Measurements from ENCODE around the gene CCDC50. TPM values are rescaled to one million over a fixed set of nuclear protein-coding genes. Genes with fewer than 3 reads are reported as not detected.

The CCDC50 gene
- total RNA-seq, 2 donors from 2014 or later: 56.0 to 84.7 TPM

DNA sequence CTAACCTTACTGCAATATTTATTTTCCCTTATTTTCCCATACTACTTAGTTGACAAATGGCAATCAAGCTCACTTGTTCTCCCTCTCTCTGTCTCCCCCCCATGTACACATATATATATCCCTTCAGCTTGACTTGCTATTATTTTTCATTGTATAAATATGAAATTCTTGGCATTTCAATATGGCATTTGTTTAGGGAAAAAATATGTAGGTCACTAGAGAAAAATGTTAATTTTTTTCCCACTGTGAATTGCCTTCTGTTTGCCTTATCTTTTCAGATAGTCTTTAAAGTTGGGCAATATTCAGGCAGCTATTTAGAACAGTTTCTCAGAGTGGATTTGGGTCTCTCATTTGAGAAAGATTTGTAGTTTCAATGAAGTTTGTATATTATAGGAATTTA lies 64.0 kb downstream of the CCDC50 start:
- no peak for TF ChIP-seq CTCF (IDR thresholded peaks at IDR 0.05)
- no peak for TF ChIP-seq POLR2AphosphoS5 (IDR thresholded peaks at IDR 0.05)
- TF ChIP-seq POLR2A (IDR thresholded peaks at IDR 0.05): no peak
- Histone ChIP-seq H3K4me1 (replicated peaks) (no peaks in the 10 kb centered on the region), H3K27me3 (replicated peaks; ENCODE audit: insufficient read depth) (no peaks in the 10 kb centered on the region), H3K27ac (no peak overlapping the region), H3K4me3 (no peak overlapping the region), H3K9me3 (no peaks in the 10 kb centered on the region), H3K36me3 (no peaks in the 10 kb centered on the region)
- no peak for DNase-seq (ENCODE audit: low spot score)
- intact Hi-C loops (cut with DNase I): loop anchor here (5.0 kb wide), 1 partner anchor 146 kb away; no protein-coding TSS in a partner anchor

DNA sequence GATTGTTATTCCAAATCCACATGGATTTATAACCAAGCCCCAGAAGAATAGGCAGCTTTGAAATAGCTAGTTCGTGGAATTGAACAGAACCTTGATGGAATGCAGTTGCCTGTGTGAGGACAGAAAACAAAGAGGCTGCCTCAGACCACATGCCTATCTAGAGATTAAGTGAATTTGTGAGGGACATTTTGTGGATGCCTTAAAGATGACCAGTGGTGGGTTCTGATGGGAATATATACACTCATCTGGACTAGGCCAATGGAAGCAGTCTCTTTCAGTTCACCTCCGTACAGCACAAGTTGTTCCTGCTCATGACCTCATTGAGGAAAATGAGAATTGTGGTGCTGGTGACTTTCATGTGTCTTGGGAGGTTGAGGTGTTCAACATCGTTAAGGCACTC lies 68.6 kb downstream of the CCDC50 start:
- intact Hi-C loops (cut with DNase I): no loop called here
- H3K27me3 ChIP-seq (replicated peaks; ENCODE audit: insufficient read depth): no peaks in the 10 kb centered on the region
- H3K4me1 ChIP-seq (replicated peaks): no peaks in the 10 kb centered on the region

GRCh38 chr3:191398607-191399006 lies 69.4 kb downstream of the CCDC50 start:
- Histone ChIP-seq H3K36me3 (no peaks in the 10 kb centered on the region), H3K9me3 (no peaks in the 10 kb centered on the region), H3K27me3 (replicated peaks; ENCODE audit: insufficient read depth) (no peaks in the 10 kb centered on the region), H3K27ac (no peak overlapping the region), H3K4me3 (no peak overlapping the region), H3K4me1 (replicated peaks) (no peaks in the 10 kb centered on the region)
- WGBS: 94% methylated on average over 1 of the region's 1 CpG
- DNase-seq (ENCODE audit: low spot score): no peak
- intact Hi-C loops (cut with DNase I): no loop called here
- TF ChIP-seq POLR2AphosphoS5 (IDR thresholded peaks at IDR 0.05) (no peak), CTCF (IDR thresholded peaks at IDR 0.05) (no peak), POLR2A (IDR thresholded peaks at IDR 0.05) (no peak)

More for the DNA sequence above, 68.6 kb downstream of the CCDC50 start:
- DNase-seq (ENCODE audit: low spot score): no peak
- TF ChIP-seq POLR2A (IDR thresholded peaks at IDR 0.05) (no peak), POLR2AphosphoS5 (IDR thresholded peaks at IDR 0.05) (no peak), CTCF (IDR thresholded peaks at IDR 0.05) (no peak)
- no peak overlapping the region for H3K27ac ChIP-seq
- no peaks in the 10 kb centered on the region for H3K9me3 ChIP-seq
- no peaks in the 10 kb centered on the region for H3K36me3 ChIP-seq
- H3K4me3 ChIP-seq: no peak overlapping the region
- WGBS: 84% methylated on average over 3 of the region's 3 CpGs

DNA sequence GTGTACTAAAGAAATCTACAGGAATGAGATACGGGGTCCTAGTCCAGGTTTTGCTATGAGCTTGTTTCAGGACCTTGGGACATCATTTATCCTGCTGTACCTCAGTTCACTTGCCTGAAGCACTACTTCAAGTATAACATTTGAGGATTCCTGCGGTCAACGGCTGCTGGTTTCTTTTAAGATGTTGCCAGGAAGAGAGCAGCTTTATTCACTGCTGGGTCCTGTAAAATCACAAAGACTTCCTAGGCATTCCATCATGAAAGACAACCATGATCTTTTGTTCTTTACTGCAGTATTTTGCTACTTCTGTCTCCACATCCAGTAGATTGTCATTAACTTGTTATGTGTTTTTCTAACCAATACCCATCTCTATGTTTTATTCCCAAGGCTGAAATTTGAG lies 70.7 kb downstream of the CCDC50 start:
- H3K36me3 ChIP-seq: no peaks in the 10 kb centered on the region
- H3K9me3 ChIP-seq: no peaks in the 10 kb centered on the region
- no peaks in the 10 kb centered on the region for H3K27me3 ChIP-seq (replicated peaks; ENCODE audit: insufficient read depth)
- intact Hi-C loops (cut with DNase I): no loop called here
- DNase-seq (ENCODE audit: low spot score): no peak
- no peak overlapping the region for H3K4me3 ChIP-seq
- TF ChIP-seq POLR2AphosphoS5 (IDR thresholded peaks at IDR 0.05): no peak
- 64% methylated on average over 3 of the region's 3 CpGs for WGBS
- no peaks in the 10 kb centered on the region for H3K4me1 ChIP-seq (replicated peaks)
- H3K27ac ChIP-seq: no peak overlapping the region

DNA sequence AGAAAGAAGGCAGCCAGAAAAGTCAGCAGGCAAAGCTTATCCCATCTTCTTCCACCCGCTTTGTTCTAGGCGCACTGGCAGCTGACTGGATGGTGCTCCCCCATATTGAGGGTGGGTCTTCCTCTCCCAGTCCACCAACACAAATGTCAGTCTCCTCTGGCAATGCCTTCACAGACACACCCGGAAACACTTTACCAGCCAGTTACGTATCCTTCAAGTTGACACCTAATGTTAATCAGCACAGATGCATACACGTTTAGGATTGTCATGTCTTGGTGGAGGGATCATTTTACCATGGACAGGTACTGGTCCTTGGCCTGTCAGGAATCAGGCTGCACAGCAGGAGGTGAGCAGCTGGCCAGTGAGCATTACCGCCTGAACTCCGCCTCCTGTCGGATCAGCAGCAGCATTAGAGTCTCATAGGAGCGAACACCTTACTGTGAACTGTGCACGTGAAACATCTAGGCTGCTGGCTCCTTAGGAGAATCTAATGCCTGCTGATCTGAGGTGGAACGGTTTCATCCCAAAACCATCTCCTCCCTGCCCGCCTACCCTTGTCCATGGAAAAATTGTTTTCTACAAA lies 72.7 kb downstream of the CCDC50 start:
- TF ChIP-seq CTCF (IDR thresholded peaks at IDR 0.05): no peak
- no peak for TF ChIP-seq POLR2A (IDR thresholded peaks at IDR 0.05)
- Histone ChIP-seq H3K36me3 (no peaks in the 10 kb centered on the region), H3K27ac (no peak overlapping the region), H3K4me3 (no peak overlapping the region), H3K9me3 (no peaks in the 10 kb centered on the region), H3K4me1 (replicated peaks) (no peaks in the 10 kb centered on the region), H3K27me3 (replicated peaks; ENCODE audit: insufficient read depth) (no peaks in the 10 kb centered on the region)
- no peak for DNase-seq (ENCODE audit: low spot score)
- intact Hi-C loops (cut with DNase I): no loop called here
- 84% methylated on average over 12 of the region's 12 CpGs for WGBS
